RWPE2 (cell line): ENCODE results near the gene TSC22D3.

Experiments
- ATAC-seq: fragments of 200-7000 bp; cut with Tn5 transposase; 3 replicates; pipeline ENCODE4 v1.9.1; 2021; ENCODE audit warnings: low read depth
- DNase-seq: peaks from one replicate; pipeline ENCODE4 v3.0.0-alpha.2; 2020; ENCODE audit warnings: low spot score
- H3K27ac ChIP-seq: fragments of 450-650 bp; 2 replicates; pipeline ENCODE4 v1.5.1; 2017; ENCODE audit warnings: mild to moderate bottlenecking; ENCODE audit not compliant: poor library complexity, severe bottlenecking
- H3K27me3 ChIP-seq: fragments of 250-450 bp; sonication (Bioruptor Pico); 2 replicates; pipeline ENCODE4 v1.5.1; 2021; ENCODE audit warnings: mild to moderate bottlenecking, moderate library complexity; ENCODE audit not compliant: insufficient read depth, poor library complexity, severe bottlenecking
- H3K36me3 ChIP-seq: fragments of 250-450 bp; sonication (Bioruptor Pico); 2 replicates; pipeline ENCODE4 v1.5.1; 2020; ENCODE audit warnings: low read depth, mild to moderate bottlenecking, moderate library complexity
- H3K4me1 ChIP-seq: fragments of 250-450 bp; sonication (Bioruptor Pico); 2 replicates; pipeline ENCODE4 v1.5.1; 2021; ENCODE audit warnings: mild to moderate bottlenecking, moderate library complexity; ENCODE audit not compliant: insufficient read depth, poor library complexity, severe bottlenecking
- H3K4me3 ChIP-seq: fragments of 250-450 bp; sonication (Bioruptor Pico); 2 replicates; pipeline ENCODE4 v1.5.1; 2021; ENCODE audit warnings: mild to moderate bottlenecking, moderate library complexity; ENCODE audit not compliant: severe bottlenecking
- H3K9me3 ChIP-seq: fragments of 250-450 bp; sonication (Bioruptor Pico); 2 replicates; pipeline ENCODE4 v1.5.1; 2021; ENCODE audit warnings: mild to moderate bottlenecking, moderate library complexity; ENCODE audit not compliant: severe bottlenecking
- CTCF ChIP-seq: fragments of 450-650 bp; IDR thresholded peaks from one replicate; pipeline ENCODE4 v1.5.1; 2017; ENCODE audit warnings: mild to moderate bottlenecking, moderate library complexity; ENCODE audit not compliant: poor library complexity, severe bottlenecking

TSC22D3 gene

GRCh38 chrX:107701493-107702121, 74.0 kb downstream of the TSC22D3 start:
- no peaks in the 10 kb centered on the region for H3K27me3 ChIP-seq
- H3K9me3 ChIP-seq = no peaks in the 10 kb centered on the region
- no peak for TF ChIP-seq CTCF
- no peak overlapping the region for H3K4me3 ChIP-seq
- H3K4me1 ChIP-seq = peaks cover 9% of the 10 kb centered on the region
- DNase-seq (no peak), ATAC-seq (no peak)
- H3K36me3 ChIP-seq = no peaks in the 10 kb centered on the region
- peak overlapping the region; percentile 40 for H3K27ac ChIP-seq

GRCh38 chrX:107700790-107701189, 74.8 kb downstream of the TSC22D3 start:
- no peak overlapping the region for H3K4me3 ChIP-seq
- DNase-seq (no peak), ATAC-seq (no peak)
- H3K36me3 ChIP-seq = no peaks in the 10 kb centered on the region
- peaks cover 9% of the 10 kb centered on the region for H3K4me1 ChIP-seq
- no peaks in the 10 kb centered on the region for H3K27me3 ChIP-seq
- peak overlapping the region; percentile 40 for H3K27ac ChIP-seq
- no peaks in the 10 kb centered on the region for H3K9me3 ChIP-seq
- no peak for TF ChIP-seq CTCF

GRCh38 chrX:107700317-107700774, 75.2 kb downstream of the TSC22D3 start:
- H3K4me1 ChIP-seq = peaks cover 9% of the 10 kb centered on the region
- no peak for TF ChIP-seq CTCF
- no peak overlapping the region for H3K4me3 ChIP-seq
- H3K27me3 ChIP-seq = no peaks in the 10 kb centered on the region
- no peaks in the 10 kb centered on the region for H3K9me3 ChIP-seq
- H3K27ac ChIP-seq = peak overlapping the region; percentile 40
- peak; percentile 84 for ATAC-seq
- no peak for DNase-seq
- no peaks in the 10 kb centered on the region for H3K36me3 ChIP-seq

GRCh38 chrX:107699616-107700015, 76.0 kb downstream of the TSC22D3 start:
- no peak for TF ChIP-seq CTCF
- Histone ChIP-seq H3K27me3 (no peaks in the 10 kb centered on the region), H3K27ac (peak overlapping the region; percentile 40), H3K9me3 (no peaks in the 10 kb centered on the region), H3K36me3 (no peaks in the 10 kb centered on the region), H3K4me3 (no peak overlapping the region), H3K4me1 (peaks cover 9% of the 10 kb centered on the region)
- ATAC-seq (no peak), DNase-seq (no peak)

- Histone ChIP-seq H3K4me3 (no peak overlapping the region), H3K4me1 (peaks cover 14% of the 10 kb centered on the region), H3K36me3 (no peaks in the 10 kb centered on the region), H3K9me3 (no peaks in the 10 kb centered on the region), H3K27me3 (no peaks in the 10 kb centered on the region), H3K27ac (no peak overlapping the region)
- no peak for TF ChIP-seq CTCF
- ATAC-seq = no peak
- no peak for DNase-seq
Observed at GRCh38 chrX:107691024-107691448, 84.6 kb downstream of the TSC22D3 start.
